GM18873 (cell line): ENCODE data around the gene ANKRA2.
A peak's percentile ranks its signal among the peaks of the same experiment; 100 is the strongest.

Source experiments
- ATAC-seq: cut with Tn5 transposase; IDR thresholded peaks from one replicate; pipeline ENCODE4 v1.9.1; 2021; ENCODE audit warnings: mild to moderate bottlenecking, moderate library complexity, moderate number of reproducible peaks; ENCODE audit not compliant: unreplicated experiment, low FRiP score

ANKRA2 gene

GRCh38 chr5:73565139-73565968, at the start of gene ANKRA2, which contains the start of gene UTP15:
TSS of gene ANKRA2 (minus strand) at chr5:73565639. CDS start at chr5:73562881, 2,758 bp downstream.
TSS of gene UTP15 (plus strand) at chr5:73565743. CDS start at chr5:73567345, 1,602 bp downstream.
- ATAC-seq, result peak; percentile 92

- ATAC-seq, result no peak
Measured at GRCh38 chr5:73615085-73615484, 49.6 kb upstream of the ANKRA2 start.

GRCh38 chr5:73612799-73613198, 47.4 kb upstream of the ANKRA2 start:
- ATAC-seq, result no peak

DNA sequence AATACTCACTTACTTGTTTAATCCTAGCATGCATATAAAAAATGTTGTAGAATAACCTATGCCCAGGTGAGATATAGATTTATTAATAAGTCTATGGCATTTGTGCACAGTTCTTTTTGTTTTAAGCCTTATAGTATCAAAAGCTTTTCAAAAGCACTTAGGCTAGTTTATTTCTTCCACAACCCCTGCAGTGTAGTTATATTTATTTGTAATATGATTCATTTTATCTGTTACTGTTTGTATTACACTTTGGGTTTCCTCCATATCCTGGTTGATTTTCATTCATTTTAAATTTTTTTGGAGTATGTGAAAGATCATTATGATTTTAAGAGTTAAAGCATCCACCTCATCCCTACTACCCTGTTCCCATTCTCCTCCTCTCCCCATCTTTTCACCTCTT, 41.8 kb upstream of the ANKRA2 start:
- no peak for ATAC-seq

- ATAC-seq, result no peak
Measured at GRCh38 chr5:73606206-73606753, 40.8 kb upstream of the ANKRA2 start.

DNA sequence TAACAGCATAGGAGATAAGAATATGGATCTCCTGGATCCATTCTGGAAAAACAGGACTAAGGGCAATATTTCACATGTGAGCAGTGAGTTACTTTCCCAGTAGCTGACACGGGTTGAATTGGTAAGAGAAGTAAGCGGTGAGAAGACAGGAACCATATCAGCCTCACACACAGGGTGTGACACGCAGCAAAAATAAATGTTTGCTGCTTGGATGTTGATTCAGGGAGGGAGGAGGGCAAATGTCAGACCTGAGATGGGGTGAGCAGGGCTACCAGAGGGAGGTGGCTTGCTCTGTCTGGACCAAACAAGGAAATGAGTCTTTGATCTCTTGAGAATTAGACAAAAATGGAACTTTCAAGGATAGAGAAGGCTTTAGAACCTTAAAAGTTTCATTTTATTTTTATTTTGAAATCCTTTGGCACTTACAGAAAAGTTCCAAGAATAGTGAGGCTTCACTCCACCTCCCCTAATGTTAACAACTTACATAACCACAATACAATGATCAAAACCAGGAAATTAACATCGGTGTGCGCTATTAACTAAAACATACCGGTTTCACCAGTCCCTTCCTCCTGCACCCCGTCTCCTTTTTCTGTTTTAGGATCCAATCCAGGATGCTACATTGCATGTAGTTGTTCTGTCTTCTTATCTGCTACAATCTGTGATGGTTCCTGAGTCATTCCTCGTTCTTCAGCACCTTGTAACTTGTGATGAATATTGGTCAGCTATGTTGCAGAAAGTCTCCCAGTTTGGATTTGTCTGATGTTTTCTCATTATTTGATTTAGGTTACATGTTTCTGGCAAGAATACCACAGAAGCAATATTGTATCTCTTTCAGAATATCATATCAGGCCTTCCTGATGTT, 40.0 kb upstream of the ANKRA2 start:
- no peak for ATAC-seq

- ATAC-seq, result no peak
Measured at GRCh38 chr5:73603998-73604397, 38.6 kb upstream of the ANKRA2 start.

DNA sequence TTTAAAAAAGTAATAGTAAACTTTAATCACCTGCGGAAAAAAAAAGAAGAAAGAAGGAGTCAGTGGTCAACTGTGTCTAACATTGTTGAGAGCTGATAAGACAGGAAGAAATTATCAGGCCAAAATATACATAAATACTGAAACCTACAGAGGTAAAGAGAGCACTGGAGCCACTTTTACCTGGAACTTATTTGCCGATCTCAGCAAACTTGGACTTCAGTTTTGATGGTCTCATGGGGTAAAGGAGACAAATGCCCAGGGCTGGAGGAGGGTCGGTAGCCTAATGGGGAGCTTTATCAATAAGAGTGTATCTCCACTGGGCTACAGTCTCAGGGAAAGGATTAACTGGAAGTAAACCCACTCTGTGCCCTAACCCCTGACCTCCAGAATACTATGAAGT, 33.9 kb upstream of the ANKRA2 start:
- no peak for ATAC-seq

DNA sequence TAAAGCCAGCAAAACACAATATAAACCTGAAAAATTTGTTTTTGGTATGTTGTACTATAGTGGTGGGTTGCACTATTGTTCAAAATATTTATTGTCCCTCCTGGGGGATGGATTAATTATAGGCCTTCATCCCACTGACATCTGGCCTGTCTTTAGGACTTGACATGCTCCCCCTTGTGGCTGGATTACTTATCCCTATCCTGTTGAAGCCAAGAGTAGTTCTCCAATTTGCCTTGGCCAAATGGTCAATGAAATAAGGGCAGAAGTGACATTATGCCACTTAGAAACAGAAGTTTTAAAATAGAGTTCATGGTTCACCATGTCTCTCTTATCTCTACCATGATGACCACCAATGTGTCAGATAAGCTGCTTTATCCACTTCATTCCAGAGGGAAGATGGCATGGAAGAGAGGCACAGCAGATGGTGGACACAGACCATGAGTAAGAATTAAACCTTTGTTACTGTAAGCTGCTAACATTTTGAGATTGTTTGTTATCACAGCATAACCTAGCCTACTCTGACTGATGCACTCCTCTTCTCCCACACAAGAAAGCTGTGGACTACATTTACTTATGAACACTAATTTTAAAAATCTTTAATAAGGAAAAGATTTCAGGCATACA, 31.4 kb upstream of the ANKRA2 start:
- ATAC-seq, result no peak

- ATAC-seq, result no peak
Measured at GRCh38 chr5:73592551-73592950, 27.1 kb upstream of the ANKRA2 start.

GRCh38 chr5:73591698-73592501, 26.5 kb upstream of the ANKRA2 start:
- ATAC-seq, result no peak

GRCh38 chr5:73591102-73591695, 25.8 kb upstream of the ANKRA2 start:
- no peak for ATAC-seq

- peak; percentile 76 for ATAC-seq
Measured at GRCh38 chr5:73587923-73588322, 22.5 kb upstream of the ANKRA2 start.

DNA sequence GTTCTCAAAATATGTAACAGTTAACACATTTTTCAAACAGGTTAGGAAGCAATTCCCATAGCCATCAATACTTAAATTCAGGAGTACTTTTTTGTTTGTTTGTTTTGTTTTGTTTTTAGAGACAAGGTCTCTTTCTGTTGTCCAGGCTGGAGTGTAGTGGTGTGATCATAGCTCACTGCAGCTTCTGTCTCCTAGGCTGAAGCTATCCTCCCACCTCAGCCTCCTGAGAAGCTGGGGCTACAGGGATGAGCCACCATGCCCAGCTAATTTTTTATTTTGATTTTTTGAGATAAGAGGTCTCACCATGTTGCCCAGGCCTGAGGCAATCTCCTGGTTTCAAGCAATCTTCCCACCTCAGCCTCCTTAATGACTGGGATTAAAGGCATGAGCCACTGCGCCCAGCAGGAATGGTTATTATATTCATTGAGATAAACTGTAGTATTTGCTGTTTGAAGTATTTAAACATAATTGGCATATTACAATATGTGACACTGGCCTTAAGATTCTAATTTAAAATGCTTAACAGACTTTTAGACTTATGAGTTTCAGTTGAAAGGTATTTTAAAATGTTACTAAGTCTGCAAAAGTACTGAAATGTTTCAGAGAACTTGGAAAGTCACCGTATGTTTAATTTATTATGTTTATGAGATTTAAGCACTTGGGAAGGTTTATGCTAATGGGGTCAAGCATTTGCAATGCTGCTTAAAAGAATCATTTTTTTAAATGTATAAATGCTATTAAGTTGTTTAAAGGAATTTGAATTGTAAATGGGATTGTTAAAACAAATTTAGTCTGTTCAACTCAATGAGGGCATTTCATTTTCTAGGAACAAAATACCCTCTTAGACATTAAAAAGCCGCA, 17.1 kb upstream of the ANKRA2 start:
- no peak for ATAC-seq

GRCh38 chr5:73565969-73566547, 619 bp upstream of the ANKRA2 start:
- no peak for ATAC-seq

DNA sequence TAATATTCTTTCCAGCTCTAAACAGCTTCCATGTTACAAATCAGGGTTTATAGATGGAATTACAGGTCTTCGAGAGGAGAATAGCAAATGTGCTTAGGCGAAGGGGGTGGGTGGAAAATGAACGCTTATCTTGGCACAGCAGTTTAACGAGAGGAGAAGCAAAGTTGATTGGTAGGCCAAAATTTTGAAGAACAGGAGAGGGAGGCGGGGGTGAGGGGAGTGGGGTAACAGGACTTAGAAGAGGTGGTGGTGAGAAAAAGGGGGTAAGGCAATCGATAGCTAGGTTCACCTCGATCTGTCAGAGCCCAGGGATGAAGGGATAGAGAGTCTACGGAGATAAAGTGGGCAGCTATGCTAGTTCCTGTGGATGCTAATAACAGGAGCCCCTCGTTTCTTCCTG, 764 bp downstream of the ANKRA2 start:
- ATAC-seq, result no peak

DNA sequence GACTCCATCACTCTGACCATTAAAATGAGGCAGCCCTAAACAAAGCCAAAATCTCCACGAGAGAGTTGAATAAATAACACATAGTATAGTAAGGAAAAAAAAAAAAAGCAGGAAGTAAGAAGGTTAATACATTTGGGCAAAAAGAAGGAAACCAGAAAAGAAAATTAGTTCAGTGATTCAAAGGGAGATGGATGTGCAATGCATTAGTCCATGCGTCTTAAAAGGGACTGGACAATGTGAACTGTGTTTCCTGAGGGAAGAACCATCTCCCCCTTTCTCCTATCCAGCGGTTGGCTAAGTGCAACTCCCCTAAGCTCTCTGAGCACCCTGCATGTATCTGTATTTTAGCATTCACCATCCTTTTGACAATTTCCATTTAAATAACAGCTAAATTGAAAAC, 1.4 kb downstream of the ANKRA2 start:
- ATAC-seq, result no peak

DNA sequence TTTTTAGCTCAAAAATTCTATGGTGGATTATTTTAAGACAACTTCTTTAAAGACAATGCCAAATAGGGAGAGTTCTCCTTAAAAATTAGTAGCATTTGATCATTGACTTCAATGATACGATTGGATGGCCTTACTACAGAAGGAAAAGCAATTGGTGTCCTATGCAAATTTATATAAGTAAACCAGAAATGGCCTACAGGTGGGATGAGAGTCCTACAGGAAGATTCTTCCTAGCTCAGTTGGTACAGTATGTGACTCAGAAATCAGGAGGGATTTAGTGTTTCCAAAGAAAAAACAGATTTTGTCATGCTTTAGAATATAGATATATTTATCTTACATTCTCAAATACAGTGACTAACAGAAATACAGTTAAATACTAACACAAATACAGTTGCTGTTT, 6.5 kb downstream of the ANKRA2 start:
- no peak for ATAC-seq
